Heart left ventricle (tissue), 16 donors: Measurements from ENCODE around the gene ADAMTS7. TPM values are rescaled to one million over a fixed set of nuclear protein-coding genes. Genes with fewer than 3 reads are reported as not detected.
"Not testable (repeated sequence)": the region's sequence is repeated elsewhere in the genome, so short reads cannot be mapped to it uniquely, and the experiment has no call there.

ENCODE experiments used
- ATAC-seq, 4 donors: fragments of 200-7000 bp; cut with Tn5 transposase; one replicate each; pipeline ENCODE4 v1.9.1; 2020 to 2022; ENCODE audit warnings: moderate library complexity in 4 of 4, mild to moderate bottlenecking in 3 of 4, moderate number of reproducible peaks in 1 of 4
- DNase-seq, 5 donors: peaks; one replicate each; pipeline ENCODE4 v3.0.0-alpha.2; 2020
- H3K27ac ChIP-seq, 12 donors: fragments of 200-600 bp; sonication (generic) in 4 of 12; one replicate each; pipeline versions ENCODE4 v1.5.0 to v1.8.0; 2016 to 2022; ENCODE audit warnings: mild to moderate bottlenecking in 2 of 12
- H3K27me3 ChIP-seq, 9 donors: fragments of 200-600 bp; sonication (generic) in 2 of 9; one replicate each; pipeline versions ENCODE4 v1.5.1 to v1.8.0; 2016 to 2022; ENCODE audit warnings: mild to moderate bottlenecking in 3 of 9
- H3K36me3 ChIP-seq, 9 donors: fragments of 200-600 bp; sonication (generic) in 2 of 9; one replicate each; pipeline versions ENCODE4 v1.5.0 to v1.8.0; 2018 to 2022; ENCODE audit warnings: mild to moderate bottlenecking in 2 of 9
- H3K4me1 ChIP-seq, 12 donors: fragments of 200-600 bp; sonication (generic) in 4 of 12; one replicate each; pipeline versions ENCODE4 v1.5.0 to v1.8.0; 2016 to 2022; ENCODE audit warnings: mild to moderate bottlenecking in 3 of 12
- H3K4me3 ChIP-seq, 12 donors: fragments of 200-600 bp; sonication (generic) in 4 of 12; one replicate each; pipeline versions ENCODE4 v1.5.0 to v1.8.0; 2017 to 2022; ENCODE audit warnings: mild to moderate bottlenecking in 9 of 12, moderate library complexity in 4 of 12
- H3K9me3 ChIP-seq, 12 donors: fragments of 200-600 bp; sonication (generic) in 4 of 12; one replicate each; pipeline versions ENCODE4 v1.5.0 to v1.8.0; 2016 to 2022; ENCODE audit warnings: mild to moderate bottlenecking in 1 of 12
- CTCF ChIP-seq, 12 donors: fragments of 200-600 bp; sonication (generic) in 4 of 12; IDR thresholded peaks; one replicate each; pipeline versions ENCODE4 v1.5.0 to v1.8.0; 2018 to 2022; ENCODE audit warnings: antibody characterized with exemption in 12 of 12, mild to moderate bottlenecking in 5 of 12
- POLR2A ChIP-seq, 2 donors: fragments of 450-650 bp; IDR thresholded peaks; one replicate each; pipeline ENCODE4 v1.6.1; 2017; ENCODE audit warnings: antibody characterized with exemption in 2 of 2, mild to moderate bottlenecking in 2 of 2, moderate library complexity in 2 of 2
- WGBS, 4 donors: extraction: QIAGEN DNeasy Blood & Tissue Kit in 2 of 4; methylation state at CpG; one replicate each; pipeline versions ENCODE4 v1.1.5 to v1.1.7; 2013 to 2018; 5-methylcytosine and 5-hydroxymethylcytosine counted together
- intact Hi-C, 10 donors: fragments of 100-400 bp; cut with DNase I; formaldehyde crosslinking; loops; one replicate each; pipeline versions ENCODE4 v1.11.1 to v1.14.2; 2022
- polyA plus RNA-seq, 2 donors: library from polyadenylated mRNA; stranded (reverse); fragments of 200-250 nt; gene quantifications; one replicate each; pipeline ENCODE4 v1.2.3, GENCODE V29; 2013
- total RNA-seq, 9 donors: library from RNA; depleted of rRNA in 2 of 9; stranded (reverse); fragments of >200 nt in 2 of 9; fragmentation: NEBNext Ultra II Directional in 3 of 9; extraction: Animal tissue kit (Norgen Biotek cat#: 25700) in 3 of 9; gene quantifications; one replicate each; pipeline versions ENCODE4 v1.1.0 to v1.2.4, GENCODE V29; 2016 to 2023
- donor health status: ischemic (EF 13 %, LVEDD 7.1; RV severe dilation, severe dysfunction).
- donor health status: healthy with polysubstance abuse.
- donor health status: DM: no; HTN: yes; CAD: no.
- donor health status: DM: no; HTN: no; CAD: no.
- donor health status: ischemic (EF 25% LVEDD 6.9; RV normal size, moderate dysfunction).
- donor health status: ischemic (EF 25% LVEDD 5.7; RV mildly dilated, moderate dysfunction).
- donor health status: healthy.
- donor health status: DM: yes; HTN: yes; CAD: no.
- donor health status: ischemic (EF 35%, LVEDD 5.7; RV mildly dilated, moderate dysfunction).
- donor health status: nonischemic (EF 11% LVEDD 7.7; RV severe dilation, severe dysfunction).
- donor health status: DM: yes; HTN: yes; CAD: no.
- donor health status: PGD.
- donor health status: ischemic (EF 29% LVEDD 5.4; RV normal size, mild dysfunction).
- donor health status: nonischemic (EF 23%, LVEDD 6.1; RV moderate dilation, normal function).

The ADAMTS7 gene
- total and polyA plus RNA-seq, 11 donors, result 5.0 to 29.9 (median 13.9) TPM

- H3K4me1 ChIP-seq, result peaks cover 16 to 50% (median 32%) of the 10 kb centered on the region in 12 donors
- H3K27ac ChIP-seq, result no peak overlapping the region
These were observed 48.1 kb downstream of the ADAMTS7 start for GRCh38 chr15:78762985-78763795.

GRCh38 chr15:78762386-78762961, 48.8 kb downstream of the ADAMTS7 start:
- DNase-seq, result peak in 4 of 5 donors; percentile 6 to 55 (median 16)
- H3K27me3 ChIP-seq, H3K4me3 ChIP-seq, ATAC-seq, H3K36me3 ChIP-seq, H3K9me3 ChIP-seq: not testable (repeated sequence)
- H3K27ac ChIP-seq, result peak overlapping the region in 2 of 12 donors; percentile 40 to 49
- peaks cover 16 to 57% (median 37%) of the 10 kb centered on the region in 12 donors for H3K4me1 ChIP-seq
- 86 to 97% (median 89%) methylated on average over 11 to 25 of the region's 25 CpGs for WGBS, 4 donors
- intact Hi-C loops, result loop anchor here in 3 of 10 donors (5.0 to 10.0 kb wide), 4 partner anchors 45 to 112 kb away; partner anchors contain the start of genes ADAMTS7 (in 2 of the 3) and MORF4L1 (in 1 of the 3)

More at GRCh38 chr15:78762985-78763795, 48.1 kb downstream of the ADAMTS7 start:
- Histone ChIP-seq H3K36me3 (no peaks in the 10 kb centered on the region), H3K4me3 (no peak overlapping the region), H3K9me3 (no peaks in the 10 kb centered on the region), H3K27me3 (no peaks in the 10 kb centered on the region)
- intact Hi-C loops, result loop anchor here in 3 of 10 donors (5.0 to 10.0 kb wide), 4 partner anchors 44 to 112 kb away; partner anchors contain the start of genes ADAMTS7 (in 2 of the 3) and MORF4L1 (in 1 of the 3)
- DNase-seq (peak in 3 of 5 donors; percentile 10 to 25 (median 13)), ATAC-seq (no peak)
- WGBS, 4 donors, result 90 to 95% (median 93%) methylated on average over 23 to 29 of the region's 29 CpGs
- TF ChIP-seq CTCF (IDR thresholded peaks at IDR 0.05) (no peak), POLR2A (IDR thresholded peaks at IDR 0.05) (no peak)

GRCh38 chr15:78761891-78762385, 49.3 kb downstream of the ADAMTS7 start:
- H3K27me3 ChIP-seq, result no peaks in the 10 kb centered on the region
- H3K4me3 ChIP-seq, result no peak overlapping the region
- TF ChIP-seq CTCF (IDR thresholded peaks at IDR 0.05), result no peak
- no peak for TF ChIP-seq POLR2A (IDR thresholded peaks at IDR 0.05)
- H3K36me3 ChIP-seq, result no peaks in the 10 kb centered on the region
- DNase-seq (peak in 1 of 5 donors; percentile 21), ATAC-seq (peak in 1 of 4 donors; percentile 0)
- H3K27ac ChIP-seq, result peak overlapping the region in 10 of 12 donors; percentile 33 to 64 (median 42)
- WGBS, 4 donors, result 82 to 100% (median 89%) methylated on average over 2 to 3 of the region's 3 CpGs
- intact Hi-C loops, result loop anchor here in 5 of 10 donors (2.0 to 10.0 kb wide), 5 partner anchors 45 to 113 kb away; partner anchors contain the start of genes ADAMTS7 (in 4 of the 5) and MORF4L1 (in 1 of the 5)
- H3K4me1 ChIP-seq, result peaks cover 16 to 63% (median 42%) of the 10 kb centered on the region in 12 donors
- no peaks in the 10 kb centered on the region for H3K9me3 ChIP-seq

GRCh38 chr15:78761475-78761874, 49.8 kb downstream of the ADAMTS7 start:
- H3K27me3 ChIP-seq, H3K36me3 ChIP-seq, H3K9me3 ChIP-seq, H3K4me3 ChIP-seq: not testable (repeated sequence)
- intact Hi-C loops, result loop anchor here in 5 of 10 donors (2.0 to 10.0 kb wide), 5 partner anchors 46 to 113 kb away; partner anchors contain the start of genes ADAMTS7 (in 4 of the 5) and MORF4L1 (in 1 of the 5)
- Histone ChIP-seq H3K27ac (peak overlapping the region in 11 of 12 donors; percentile 19 to 63 (median 49)), H3K4me1 (peaks cover 16 to 66% (median 46%) of the 10 kb centered on the region in 12 donors)
- 30 to 62% (median 56%) methylated on average over 6 to 9 of the region's 9 CpGs for WGBS, 4 donors
- ATAC-seq (peak in 1 of 4 donors; percentile 2), DNase-seq (peak in 4 of 5 donors; percentile 30 to 71 (median 34))
